Astrocyte (in vitro differentiated cells and primary cell): ENCODE data around the gene KCNG2.

ENCODE experiments used
- CTCF ChIP-seq: IDR thresholded peaks from 2 replicates; pipeline ENCODE4 v1.5.1; 2011; ENCODE audit warnings: low read depth, mild to moderate bottlenecking, inconsistent platforms, low read length, moderate library complexity; ENCODE audit not compliant: insufficient read depth
- EZH2 ChIP-seq: IDR thresholded peaks from 2 replicates; pipeline ENCODE4 v1.6.1; 2012; ENCODE audit warnings: mild to moderate bottlenecking, low read length, inconsistent platforms; ENCODE audit not compliant: insufficient read depth

- TF ChIP-seq CTCF (no peak), EZH2 (no peak)
Measured at GRCh38 chr18:79912994-79913831, 115.5 kb downstream of the KCNG2 start.
